ENCODE results near the gene NLRP7. TPM values are rescaled to one million over a fixed set of nuclear protein-coding genes. Genes with fewer than 3 reads are reported as not detected.
"Not testable (repeated sequence)": the region's sequence is repeated elsewhere in the genome, so short reads cannot be mapped to it uniquely, and the experiment has no call there.

Gene NLRP7
- total RNA-seq = not detected

GRCh38 chr19:54947381-54947780, at the start of gene NLRP7:
TSS of gene NLRP7 (minus strand) at chr19:54947530.
- DNase-seq = no peak
- Mint-ChIP-seq H3K9me3 (no peaks in the 10 kb centered on the region), H3K27ac (no peak within 1 kb of the TSS), H3K4me1 (ENCODE audit: low read depth) (no peaks in the 10 kb centered on the region), H3K27me3 (ENCODE audit: low read depth) (no peaks in the 10 kb centered on the region), H3K36me3 (ENCODE audit: low read depth) (no peaks in the 10 kb centered on the region), H3K4me3 (no peak within 1 kb of the TSS)
- intact Hi-C loops (cut with micrococcal nuclease) = no loop called here
- CTCF ChIA-PET = no interaction called here

GRCh38 chr19:54995561-54995960, 48.2 kb upstream of the NLRP7 start:
- no peaks in the 10 kb centered on the region for H3K27me3 Mint-ChIP-seq (ENCODE audit: low read depth)
- intact Hi-C loops (cut with micrococcal nuclease) = no loop called here
- H3K4me1 Mint-ChIP-seq (ENCODE audit: low read depth) = no peaks in the 10 kb centered on the region
- CTCF ChIA-PET = no interaction called here
- H3K9me3 Mint-ChIP-seq = no peaks in the 10 kb centered on the region
- no peak overlapping the region for H3K27ac Mint-ChIP-seq
- no peak overlapping the region for H3K4me3 Mint-ChIP-seq
- H3K36me3 Mint-ChIP-seq (ENCODE audit: low read depth) = peaks cover 1% of the 10 kb centered on the region
- DNase-seq = no peak

- CTCF ChIA-PET; H3K4me3 Mint-ChIP-seq; intact Hi-C loops (cut with micrococcal nuclease); H3K36me3 Mint-ChIP-seq (ENCODE audit: low read depth); H3K27ac Mint-ChIP-seq; H3K27me3 Mint-ChIP-seq (ENCODE audit: low read depth); H3K4me1 Mint-ChIP-seq (ENCODE audit: low read depth); DNase-seq; H3K9me3 Mint-ChIP-seq: not testable (repeated sequence)
Measured at GRCh38 chr19:54989531-54989930, 42.2 kb upstream of the NLRP7 start.

GRCh38 chr19:54982562-54982961, 35.2 kb upstream of the NLRP7 start:
- intact Hi-C loops (cut with micrococcal nuclease); DNase-seq; H3K4me3 Mint-ChIP-seq; H3K9me3 Mint-ChIP-seq; H3K4me1 Mint-ChIP-seq (ENCODE audit: low read depth); H3K36me3 Mint-ChIP-seq (ENCODE audit: low read depth); H3K27me3 Mint-ChIP-seq (ENCODE audit: low read depth); CTCF ChIA-PET; H3K27ac Mint-ChIP-seq: not testable (repeated sequence)

GRCh38 chr19:54973229-54974090, 26.1 kb upstream of the NLRP7 start:
- peak; percentile 10 for DNase-seq
- H3K4me1 Mint-ChIP-seq (ENCODE audit: low read depth); H3K36me3 Mint-ChIP-seq (ENCODE audit: low read depth); H3K27me3 Mint-ChIP-seq (ENCODE audit: low read depth); CTCF ChIA-PET; H3K4me3 Mint-ChIP-seq; H3K9me3 Mint-ChIP-seq; intact Hi-C loops (cut with micrococcal nuclease); H3K27ac Mint-ChIP-seq: not testable (repeated sequence)

- H3K4me1 Mint-ChIP-seq (ENCODE audit: low read depth); CTCF ChIA-PET; DNase-seq; H3K36me3 Mint-ChIP-seq (ENCODE audit: low read depth); H3K9me3 Mint-ChIP-seq; intact Hi-C loops (cut with micrococcal nuclease); H3K4me3 Mint-ChIP-seq; H3K27me3 Mint-ChIP-seq (ENCODE audit: low read depth); H3K27ac Mint-ChIP-seq: not testable (repeated sequence)
Measured at GRCh38 chr19:54971446-54971845, 24.1 kb upstream of the NLRP7 start.

GRCh38 chr19:54969647-54970046, 22.3 kb upstream of the NLRP7 start:
- intact Hi-C loops (cut with micrococcal nuclease) = no loop called here
- Mint-ChIP-seq H3K4me1 (ENCODE audit: low read depth) (peaks cover 5% of the 10 kb centered on the region), H3K9me3 (no peaks in the 10 kb centered on the region), H3K4me3 (no peak overlapping the region), H3K27ac (no peak overlapping the region), H3K27me3 (ENCODE audit: low read depth) (no peaks in the 10 kb centered on the region), H3K36me3 (ENCODE audit: low read depth) (no peaks in the 10 kb centered on the region)
- CTCF ChIA-PET = no interaction called here
- no peak for DNase-seq

GRCh38 chr19:54967611-54968010, 20.3 kb upstream of the NLRP7 start:
- CTCF ChIA-PET = interaction anchor here (0.6 kb wide), 1 partner anchor 281 kb away, joined by 5 read pairs; no protein-coding TSS in a partner anchor
- Mint-ChIP-seq H3K27me3 (ENCODE audit: low read depth) (no peaks in the 10 kb centered on the region), H3K27ac (no peak overlapping the region), H3K36me3 (ENCODE audit: low read depth) (no peaks in the 10 kb centered on the region), H3K4me3 (no peak overlapping the region), H3K9me3 (no peaks in the 10 kb centered on the region), H3K4me1 (ENCODE audit: low read depth) (no peaks in the 10 kb centered on the region)
- no peak for DNase-seq
- intact Hi-C loops (cut with micrococcal nuclease) = no loop called here

- H3K27ac Mint-ChIP-seq; intact Hi-C loops (cut with micrococcal nuclease); H3K4me3 Mint-ChIP-seq: not testable (repeated sequence)
Measured at GRCh38 chr19:54965055-54965454, 17.7 kb upstream of the NLRP7 start.

GRCh38 chr19:54959840-54960239, 12.5 kb upstream of the NLRP7 start:
- Mint-ChIP-seq H3K27ac (no peak overlapping the region), H3K27me3 (ENCODE audit: low read depth) (peaks cover 10% of the 10 kb centered on the region), H3K4me3 (no peak overlapping the region), H3K36me3 (ENCODE audit: low read depth) (no peaks in the 10 kb centered on the region), H3K4me1 (ENCODE audit: low read depth) (peaks cover 5% of the 10 kb centered on the region), H3K9me3 (no peaks in the 10 kb centered on the region)
- no peak for DNase-seq
- intact Hi-C loops (cut with micrococcal nuclease) = no loop called here
- CTCF ChIA-PET = no interaction called here

More at GRCh38 chr19:54965055-54965454, 17.7 kb upstream of the NLRP7 start:
- peak; percentile 9 for DNase-seq
- H3K36me3 Mint-ChIP-seq (ENCODE audit: low read depth); CTCF ChIA-PET; H3K9me3 Mint-ChIP-seq; H3K27me3 Mint-ChIP-seq (ENCODE audit: low read depth); H3K4me1 Mint-ChIP-seq (ENCODE audit: low read depth): not testable (repeated sequence)

GRCh38 chr19:54955376-54955775, 8.0 kb upstream of the NLRP7 start:
- intact Hi-C loops (cut with micrococcal nuclease) = no loop called here
- CTCF ChIA-PET = no interaction called here
- H3K27ac Mint-ChIP-seq = no peak overlapping the region

GRCh38 chr19:54953345-54953713, 6.0 kb upstream of the NLRP7 start:
- DNase-seq; intact Hi-C loops (cut with micrococcal nuclease); H3K27ac Mint-ChIP-seq; H3K4me1 Mint-ChIP-seq (ENCODE audit: low read depth); H3K9me3 Mint-ChIP-seq; H3K27me3 Mint-ChIP-seq (ENCODE audit: low read depth); H3K4me3 Mint-ChIP-seq; H3K36me3 Mint-ChIP-seq (ENCODE audit: low read depth); CTCF ChIA-PET: not testable (repeated sequence)

More at GRCh38 chr19:54955376-54955775, 8.0 kb upstream of the NLRP7 start:
- Mint-ChIP-seq H3K36me3 (ENCODE audit: low read depth) (no peaks in the 10 kb centered on the region), H3K27me3 (ENCODE audit: low read depth) (peaks cover 10% of the 10 kb centered on the region), H3K4me1 (ENCODE audit: low read depth) (peaks cover 5% of the 10 kb centered on the region), H3K4me3 (no peak overlapping the region), H3K9me3 (no peaks in the 10 kb centered on the region)
- DNase-seq = no peak

- Mint-ChIP-seq H3K4me1 (ENCODE audit: low read depth) (no peaks in the 10 kb centered on the region), H3K27me3 (ENCODE audit: low read depth) (no peaks in the 10 kb centered on the region), H3K27ac (no peak overlapping the region), H3K36me3 (ENCODE audit: low read depth) (no peaks in the 10 kb centered on the region), H3K9me3 (no peaks in the 10 kb centered on the region), H3K4me3 (no peak overlapping the region)
- intact Hi-C loops (cut with micrococcal nuclease) = no loop called here
- CTCF ChIA-PET = no interaction called here
- no peak for DNase-seq
Measured at GRCh38 chr19:54952591-54953344, 5.4 kb upstream of the NLRP7 start.

Data from activated naive CD4-positive, alpha-beta T cell treated with anti-CD3 and anti-CD28 coated beads for 36 hours (primary cell).